K562 (cell line): ENCODE measurements around the gene PI4K2A. TPM values are rescaled to one million over a fixed set of nuclear protein-coding genes. Genes with fewer than 3 reads are reported as not detected.

Source experiments
- BHLHE40 ChIP-seq: IDR thresholded peaks from 2 replicates; pipeline ENCODE4 v1.6.1; 2011; ENCODE audit warnings: low read length, improper control_type of control experiment
- HDAC3 ChIP-seq: fragments of 450-650 bp; IDR thresholded peaks from 2 replicates; pipeline ENCODE4 v1.6.1; 2018; ENCODE audit warnings: borderline replicate concordance, mild to moderate bottlenecking, moderate library complexity; ENCODE audit not compliant: partially characterized antibody
- ZNF318 ChIP-seq, 2 experiments: fragments of 450-650 bp; IDR thresholded peaks; 2 replicates each; pipeline ENCODE4 v1.6.1; 2016; ENCODE audit warnings: mild to moderate bottlenecking in 2 of 2, borderline replicate concordance in 1 of 2, low read depth in 1 of 2, moderate library complexity in 1 of 2
- ZNF609 ChIP-seq: sonication (generic); formaldehyde crosslinking; IDR thresholded peaks from 2 replicates; pipeline ENCODE4 v1.8.1; 2023; ENCODE audit warnings: missing genetic modification reagents, mild to moderate bottlenecking, borderline replicate concordance
- polyA plus RNA-seq, 8 experiments: library from polyadenylated mRNA; depleted of rRNA in 4 of 8; stranded (reverse) in 5 of 8; unstranded in 3 of 8; fragments of >200 nt; fragmentation: Nextera tagmentation in 2 of 8; fragmentation: Illumina TruSeq in 1 of 8; extraction: Ambion mirVana in 2 of 8; extraction: Trizol in 1 of 8; gene quantifications; 2 replicates each; pipeline versions ENCODE4 v1.2.1 to v1.2.3, GENCODE V29; 2011 to 2014; ENCODE audit warnings: inconsistent platforms in 1 of 8, missing spikeins in 1 of 8
- total RNA-seq, 7 experiments: library from RNA; depleted of rRNA in 6 of 7; stranded (reverse); fragments of >200 nt in 6 of 7; fragmentation: Illumina TruSeq in 2 of 7; extraction: Trizol in 2 of 7; gene quantifications; 2 replicates each; pipeline versions ENCODE4 v1.2.1 to v1.2.3, GENCODE V29; 2011 to 2021; ENCODE audit warnings: low replicate concordance in 1 of 7

Gene PI4K2A
- total and polyA plus RNA-seq, 9 of the 15 experiments (the other 6 are each of a cell fraction or from before 2014, with no cell fraction given), result 4.4 to 28.4 (median 16.5) TPM

- TF ChIP-seq ZNF318 (IDR thresholded peaks at IDR 0.05; ENCODE audit: borderline replicate concordance in 1 of 2, low read depth in 1 of 2), result no peak
- TF ChIP-seq HDAC3, result no peak
- TF ChIP-seq BHLHE40, result no peak
- no peak for TF ChIP-seq ZNF609 (CRISPR knock-in tag)
Measured at GRCh38 chr10:97704341-97704740, 63.9 kb downstream of the PI4K2A start (continued).
